K562 (cell line): ENCODE measurements around the gene WDR20. TPM values are rescaled to one million over a fixed set of nuclear protein-coding genes. Genes with fewer than 3 reads are reported as not detected.

ENCODE experiments used
- ATAC-seq: fragments of 200-7000 bp; cut with Tn5 transposase; 3 replicates; pipeline ENCODE4 v1.9.1; 2020; ENCODE audit warnings: moderate library complexity
- BruUV-seq: library from RNA; stranded (reverse); fragments of 400-500 nt; replicated peaks from 2 replicates; lab custom pipeline; 2021; lab: Mats Ljungman, UMichigan
- CTCF ChIA-PET: fragments of 300-600 bp; formaldehyde crosslinking; extraction: SDS; loops from one replicate; lab custom pipeline; 2021; ENCODE audit warnings: low intra/inter-chr PET ratio; lab: Yijun Ruan, JAX
- POLR2A ChIA-PET: fragments of 300-600, 350-650 bp; sonication (Branson Sonifier 250); formaldehyde crosslinking; extraction: SDS; loops from one replicate; lab custom pipeline; 2021; ENCODE audit warnings: antibody characterized with exemption, inconsistent platforms; lab: Yijun Ruan, JAX
- DNase-seq, 4 experiments: peaks; one replicate each; pipeline versions ENCODE4 v3.0.0 to v3.0.0-alpha.2; 2011 to 2018; ENCODE audit warnings: low spot score in 3 of 4, mixed read lengths in 3 of 4; ENCODE audit errors: extremely low read depth in 1 of 4
- FAIRE-seq: peaks from 2 replicates; lab custom pipeline; 2011; peaks lifted over from hg19 to GRCh38; lab: Jason Lieb, UNC
- H2AFZ ChIP-seq: 2 replicates; pipeline ENCODE4 v1.6.0; 2011; ENCODE audit warnings: low read depth, low read length, control low read depth, inconsistent platforms
- H3K27ac ChIP-seq: fragments of 200-600 bp; 3 replicates; pipeline ENCODE4 v1.8.0; 2011; ENCODE audit warnings: low read depth, mild to moderate bottlenecking, control low read depth, inconsistent platforms, low read length, moderate library complexity, mixed read lengths; ENCODE audit errors: extremely low read depth
- H3K27me3 ChIP-seq, 2 experiments: fragments of 300-600 bp in 1 of 2; 2 replicates in 1 of 2; 3 replicates in 1 of 2; pipeline versions ENCODE4 v1.6.0 to v1.8.0; 2011; ENCODE audit warnings: inconsistent platforms in 2 of 2, low read length in 2 of 2, mild to moderate bottlenecking in 1 of 2, mixed read lengths in 1 of 2, moderate library complexity in 1 of 2; ENCODE audit not compliant: control insufficient read depth in 2 of 2, insufficient read depth in 2 of 2
- H3K36me3 ChIP-seq: fragments of 300-600 bp; 3 replicates; pipeline ENCODE4 v1.8.0; 2011; ENCODE audit warnings: mild to moderate bottlenecking, low read length, inconsistent platforms; ENCODE audit not compliant: control insufficient read depth, insufficient read depth
- H3K4me1 ChIP-seq, 2 experiments: fragments of 200-600 bp in 1 of 2; replicated peaks in 1 of 2; 2 replicates in 1 of 2; 3 replicates in 1 of 2; pipeline versions ENCODE4 v1.5.1 to v1.8.0; 2011; ENCODE audit warnings: inconsistent platforms in 2 of 2, low read length in 2 of 2, mild to moderate bottlenecking in 1 of 2, mixed read lengths in 1 of 2, moderate library complexity in 1 of 2; ENCODE audit not compliant: control insufficient read depth in 2 of 2, insufficient read depth in 2 of 2
- H3K4me2 ChIP-seq: 2 replicates; pipeline ENCODE4 v1.6.1; 2011; ENCODE audit warnings: low read length, control low read depth, inconsistent platforms, mixed read lengths; ENCODE audit not compliant: insufficient read depth
- H3K4me3 ChIP-seq: fragments of 200-600 bp; sonication (generic), shearing (Covaris generic); 2 replicates; pipeline ENCODE4 v1.5.1; 2016; ENCODE audit warnings: control low read depth, inconsistent platforms
- H3K79me2 ChIP-seq: fragments of 200-600 bp; 3 replicates; pipeline ENCODE4 v1.8.0; 2011; ENCODE audit warnings: low read length, inconsistent platforms; ENCODE audit not compliant: control insufficient read depth, insufficient read depth
- H3K9ac ChIP-seq, 2 experiments: 2 replicates each; pipeline versions ENCODE4 v1.6.0 to v1.6.1; 2011; ENCODE audit warnings: low read depth in 2 of 2, low read length in 2 of 2, control low read depth in 1 of 2, inconsistent platforms in 1 of 2, mild to moderate bottlenecking in 1 of 2, mixed read lengths in 1 of 2; ENCODE audit not compliant: insufficient read depth in 1 of 2
- H3K9me1 ChIP-seq: one replicate; pipeline ENCODE4 v1.6.0; 2011; ENCODE audit warnings: inconsistent platforms, mild to moderate bottlenecking, low read length, moderate library complexity; ENCODE audit not compliant: control insufficient read depth, insufficient read depth
- H3K9me3 ChIP-seq: replicated peaks from 2 replicates; pipeline ENCODE4 v1.5.1; 2011; ENCODE audit warnings: low read depth, low read length, inconsistent platforms; ENCODE audit not compliant: control insufficient read depth, insufficient read depth
- H4K20me1 ChIP-seq: replicated peaks from 2 replicates; pipeline ENCODE4 v1.6.1; 2011; ENCODE audit warnings: low read length, inconsistent platforms, mixed read lengths; ENCODE audit not compliant: control insufficient read depth, insufficient read depth
- ADNP ChIP-seq: fragments of 200-800 bp; sonication (Bioruptor generic); IDR thresholded peaks from 2 replicates; pipeline ENCODE4 v1.6.1; 2016; ENCODE audit warnings: missing genetic modification characterization, missing compliant biosample characterization
- C11orf30 ChIP-seq: fragments of 450-650 bp; IDR thresholded peaks from 2 replicates; pipeline ENCODE4 v1.6.1; 2016; ENCODE audit warnings: low read depth, mild to moderate bottlenecking
- CEBPG ChIP-seq, 3 experiments: fragments of 200-800 bp in 1 of 3; sonication (Bioruptor generic) in 1 of 3; sonication (generic) in 1 of 3; formaldehyde crosslinking in 1 of 3; IDR thresholded peaks in 2 of 3; conservative IDR thresholded peaks in 1 of 3; 2 replicates each; pipeline versions ENCODE4 v1.6.1 to v1.8.0; 2016 to 2022; ENCODE audit warnings: missing compliant biosample characterization in 2 of 3, missing genetic modification characterization in 2 of 3, mild to moderate bottlenecking in 1 of 3, missing genetic modification reagents in 1 of 3
- E2F4 ChIP-seq: sonication (generic); formaldehyde crosslinking; IDR thresholded peaks from 2 replicates; pipeline ENCODE4 v1.8.0; 2022; ENCODE audit warnings: mild to moderate bottlenecking, low read depth, missing genetic modification reagents
- FOXO4 ChIP-seq: fragments of 450-650 bp; formaldehyde crosslinking; IDR thresholded peaks from 2 replicates; pipeline ENCODE4 v1.4.0; 2020; ENCODE audit warnings: mild to moderate bottlenecking, moderate library complexity
- NRF1 ChIP-seq, 2 experiments: fragments of 450-650 bp; IDR thresholded peaks in 1 of 2; conservative IDR thresholded peaks in 1 of 2; 2 replicates each; pipeline ENCODE4 v1.6.1; 2014; ENCODE audit warnings: mild to moderate bottlenecking in 2 of 2
- PTTG1 ChIP-seq: fragments of 450-650 bp; IDR thresholded peaks from 2 replicates; pipeline ENCODE4 v1.6.1; 2016; ENCODE audit warnings: low read depth, mild to moderate bottlenecking, missing genetic modification characterization, missing compliant biosample characterization
- RNF219 ChIP-seq: fragments of 250-450 bp; sonication (Bioruptor Pico); IDR thresholded peaks from 2 replicates; pipeline ENCODE4 v1.5.0; 2022; ENCODE audit warnings: mild to moderate bottlenecking
- SFPQ ChIP-seq: fragments of 200-400 bp; formaldehyde crosslinking; IDR thresholded peaks from 2 replicates; pipeline ENCODE4 v1.6.1; 2017; ENCODE audit warnings: mild to moderate bottlenecking, low read depth, low read length, moderate library complexity
- SNAPC5 ChIP-seq: fragments of 250-450 bp; sonication (Bioruptor Pico); IDR thresholded peaks from 2 replicates; pipeline ENCODE4 v1.8.0; 2021; ENCODE audit warnings: moderate library complexity, mild to moderate bottlenecking, inconsistent platforms
- SOX6 ChIP-seq: fragments of 450-650 bp; IDR thresholded peaks from 2 replicates; pipeline ENCODE4 v1.6.1; 2014; ENCODE audit warnings: mild to moderate bottlenecking
- ZNF316 ChIP-seq: fragments of 450-650 bp; IDR thresholded peaks from 2 replicates; pipeline ENCODE4 v1.6.1; 2016
- ZNF586 ChIP-seq: fragments of 450-650 bp; formaldehyde crosslinking; conservative IDR thresholded peaks from 2 replicates; pipeline ENCODE4 v1.4.0; 2020; ENCODE audit warnings: mild to moderate bottlenecking, moderate library complexity
- ZSCAN29 ChIP-seq: fragments of 450-650 bp; IDR thresholded peaks from 2 replicates; pipeline ENCODE4 v1.6.1; 2017
- WGBS: fragments of 100-300 bp; shearing (Covaris generic); methylation state at CpG from one replicate; pipeline ENCODE4 v1.1.6; 2016; ENCODE audit warnings: low coverage, mixed read lengths; ENCODE audit not compliant: insufficient coverage; ENCODE audit errors: missing lambda C conversion rate; 5-methylcytosine and 5-hydroxymethylcytosine counted together
- in situ Hi-C: fragments of 300-500 bp; cut with MboI; formaldehyde crosslinking; loops from 4 replicates; pipeline ENCODE4 v1.15.0; 2018; ENCODE audit warnings: inconsistent platforms, mixed read lengths
- intact Hi-C: fragments of 100-400 bp; cut with micrococcal nuclease; formaldehyde crosslinking; loops from 2 replicates; pipeline ENCODE4 v1.14.2; 2022
- polyA plus RNA-seq, 8 experiments: library from polyadenylated mRNA; depleted of rRNA in 4 of 8; stranded (reverse) in 5 of 8; unstranded in 3 of 8; fragments of >200 nt; fragmentation: Nextera tagmentation in 2 of 8; fragmentation: Illumina TruSeq in 1 of 8; extraction: Ambion mirVana in 2 of 8; extraction: Trizol in 1 of 8; gene quantifications; 2 replicates each; pipeline versions ENCODE4 v1.2.1 to v1.2.3, GENCODE V29; 2011 to 2014; ENCODE audit warnings: inconsistent platforms in 1 of 8, missing spikeins in 1 of 8
- total RNA-seq, 7 experiments: library from RNA; depleted of rRNA in 6 of 7; stranded (reverse); fragments of >200 nt in 6 of 7; fragmentation: Illumina TruSeq in 2 of 7; extraction: Trizol in 2 of 7; gene quantifications; 2 replicates each; pipeline versions ENCODE4 v1.2.1 to v1.2.3, GENCODE V29; 2011 to 2021; ENCODE audit warnings: low replicate concordance in 1 of 7

Gene WDR20
- total and polyA plus RNA-seq, 9 of the 15 experiments (the other 6 are each of a cell fraction or from before 2014, with no cell fraction given): 7.0 to 15.3 (median 11.8) TPM

- no TSS peak for BruUV-seq
- Histone ChIP-seq H3K4me3 (no peak overlapping the region), H2AFZ (peak overlapping the region; percentile 91), H3K9ac (peak overlapping the region in 1 of 2 experiments; percentile 66; a peak in 2 of 4 replicates), H4K20me1 (no peaks in the 10 kb centered on the region), H3K4me2 (peak overlapping the region; percentile 66; the same call in 1 of the 2 replicates), H3K27me3 (no peaks in the 10 kb centered on the region), H3K27ac (peak overlapping the region; percentile 63; the same call in 2 of the 3 replicates), H3K79me2 (no peaks in the 10 kb centered on the region), H3K36me3 (no peaks in the 10 kb centered on the region), H3K9me3 (no peaks in the 10 kb centered on the region), H3K4me1 (peaks cover 0 to 11% of the 10 kb centered on the region in 2 experiments; a peak in 2 of 5 replicates), H3K9me1 (no peaks in the 10 kb centered on the region)
- ATAC-seq (peak; percentile 45; the same call in 2 of the 3 replicates), FAIRE-seq (no peak), DNase-seq (no peak)
- ChIA-PET POLR2A (interaction anchor here (0.5 to 1.4 kb wide), 3 partner anchors 10 to 1734 kb away, joined by 3 read pairs; no protein-coding TSS in a partner anchor), CTCF (interaction anchor here (0.6 kb wide), 1 partner anchor 383 kb away, joined by 4 read pairs; the partner anchor contains the start of gene ANKRD9)
- 0% methylated on average over 1 of the region's 5 CpGs for WGBS
- in situ Hi-C loops: no loop called here
- intact Hi-C loops: no loop called here
- TF ChIP-seq RNF219 (CRISPR knock-in tag) (no peak), CEBPG (CRISPR knock-in tag; IDR thresholded peaks at IDR 0.05) (no peak), CEBPG (tag; conservative IDR thresholded peaks at IDR 0.05 in 1 of 2, IDR thresholded peaks at IDR 0.05 in 1 of 2) (0 out of 4 replicates have a peak, but pooled peaks of 1 of the 2 experiments have one; percentile 8), ZNF586 (no peak), SNAPC5 (CRISPR knock-in tag) (no peak), NRF1 (conservative IDR thresholded peaks at IDR 0.05 in 1 of 2, IDR thresholded peaks at IDR 0.05 in 1 of 2) (no peak; a peak in 1 of 4 replicates), ZNF316 (peak; percentile 85), ADNP (tag) (no peak), SOX6 (0 out of 2 replicates have a peak, but pooled peaks have one; percentile 13), E2F4 (no peak), FOXO4 (CRISPR knock-in tag) (no peak), ZSCAN29 (no peak), PTTG1 (tag) (no peak), C11orf30 (peak; percentile 77), SFPQ (no peak)
Measured at GRCh38 chr14:102126807-102127455, 12.8 kb upstream of the WDR20 start.
